ENCODE data around the gene AIPL1. TPM values are rescaled to one million over a fixed set of nuclear protein-coding genes. Genes with fewer than 3 reads are reported as not detected.

Gene AIPL1
- total and polyA plus RNA-seq, 2 experiments from 2014 or later = 0.17 to 0.24 TPM

DNA sequence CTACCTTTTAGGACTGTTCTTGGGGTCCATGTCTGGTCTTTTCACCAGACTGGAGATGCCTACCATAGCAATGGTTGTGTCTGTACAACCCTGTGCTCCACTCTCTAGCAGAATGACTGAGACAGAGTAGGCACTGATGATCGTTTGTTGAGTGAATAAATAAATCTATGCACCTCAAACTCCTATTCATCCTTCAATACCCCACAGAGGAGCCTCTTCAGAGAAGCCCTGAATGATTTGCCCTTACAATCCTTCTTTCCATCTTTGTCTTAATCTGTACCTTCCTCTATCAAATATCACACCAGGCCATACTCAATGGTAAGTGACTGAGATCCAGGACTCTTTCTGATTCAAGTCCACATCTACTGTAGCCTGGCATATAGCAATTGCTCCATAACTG is 32.6 kb upstream of the AIPL1 start (continued):
- TF ChIP-seq, protein P1, sequence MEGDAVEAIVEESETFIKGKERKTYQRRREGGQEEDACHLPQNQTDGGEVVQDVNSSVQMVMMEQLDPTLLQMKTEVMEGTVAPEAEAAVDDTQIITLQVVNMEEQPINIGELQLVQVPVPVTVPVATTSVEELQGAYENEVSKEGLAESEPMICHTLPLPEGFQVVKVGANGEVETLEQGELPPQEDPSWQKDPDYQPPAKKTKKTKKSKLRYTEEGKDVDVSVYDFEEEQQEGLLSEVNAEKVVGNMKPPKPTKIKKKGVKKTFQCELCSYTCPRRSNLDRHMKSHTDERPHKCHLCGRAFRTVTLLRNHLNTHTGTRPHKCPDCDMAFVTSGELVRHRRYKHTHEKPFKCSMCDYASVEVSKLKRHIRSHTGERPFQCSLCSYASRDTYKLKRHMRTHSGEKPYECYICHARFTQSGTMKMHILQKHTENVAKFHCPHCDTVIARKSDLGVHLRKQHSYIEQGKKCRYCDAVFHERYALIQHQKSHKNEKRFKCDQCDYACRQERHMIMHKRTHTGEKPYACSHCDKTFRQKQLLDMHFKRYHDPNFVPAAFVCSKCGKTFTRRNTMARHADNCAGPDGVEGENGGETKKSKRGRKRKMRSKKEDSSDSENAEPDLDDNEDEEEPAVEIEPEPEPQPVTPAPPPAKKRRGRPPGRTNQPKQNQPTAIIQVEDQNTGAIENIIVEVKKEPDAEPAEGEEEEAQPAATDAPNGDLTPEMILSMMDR (conservative IDR thresholded peaks at IDR 0.05; ENCODE audit: low read depth in 2 of 2) = no peak
- TF ChIP-seq ZNF114 (CRISPR knock-in tag; IDR thresholded peaks at IDR 0.05) (no peak), EZH2phosphoT487 (IDR thresholded peaks at IDR 0.05; ENCODE audit: unreplicated experiment) (no peak), NANOG (IDR thresholded peaks at IDR 0.05; ENCODE audit: borderline replicate concordance) (no peak), EZH2 (IDR thresholded peaks at IDR 0.05; ENCODE audit: low read depth, unreplicated experiment) (no peak)
- TF ChIP-seq, protein P2, sequence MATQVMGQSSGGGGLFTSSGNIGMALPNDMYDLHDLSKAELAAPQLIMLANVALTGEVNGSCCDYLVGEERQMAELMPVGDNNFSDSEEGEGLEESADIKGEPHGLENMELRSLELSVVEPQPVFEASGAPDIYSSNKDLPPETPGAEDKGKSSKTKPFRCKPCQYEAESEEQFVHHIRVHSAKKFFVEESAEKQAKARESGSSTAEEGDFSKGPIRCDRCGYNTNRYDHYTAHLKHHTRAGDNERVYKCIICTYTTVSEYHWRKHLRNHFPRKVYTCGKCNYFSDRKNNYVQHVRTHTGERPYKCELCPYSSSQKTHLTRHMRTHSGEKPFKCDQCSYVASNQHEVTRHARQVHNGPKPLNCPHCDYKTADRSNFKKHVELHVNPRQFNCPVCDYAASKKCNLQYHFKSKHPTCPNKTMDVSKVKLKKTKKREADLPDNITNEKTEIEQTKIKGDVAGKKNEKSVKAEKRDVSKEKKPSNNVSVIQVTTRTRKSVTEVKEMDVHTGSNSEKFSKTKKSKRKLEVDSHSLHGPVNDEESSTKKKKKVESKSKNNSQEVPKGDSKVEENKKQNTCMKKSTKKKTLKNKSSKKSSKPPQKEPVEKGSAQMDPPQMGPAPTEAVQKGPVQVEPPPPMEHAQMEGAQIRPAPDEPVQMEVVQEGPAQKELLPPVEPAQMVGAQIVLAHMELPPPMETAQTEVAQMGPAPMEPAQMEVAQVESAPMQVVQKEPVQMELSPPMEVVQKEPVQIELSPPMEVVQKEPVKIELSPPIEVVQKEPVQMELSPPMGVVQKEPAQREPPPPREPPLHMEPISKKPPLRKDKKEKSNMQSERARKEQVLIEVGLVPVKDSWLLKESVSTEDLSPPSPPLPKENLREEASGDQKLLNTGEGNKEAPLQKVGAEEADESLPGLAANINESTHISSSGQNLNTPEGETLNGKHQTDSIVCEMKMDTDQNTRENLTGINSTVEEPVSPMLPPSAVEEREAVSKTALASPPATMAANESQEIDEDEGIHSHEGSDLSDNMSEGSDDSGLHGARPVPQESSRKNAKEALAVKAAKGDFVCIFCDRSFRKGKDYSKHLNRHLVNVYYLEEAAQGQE (IDR thresholded peaks at IDR 0.05; ENCODE audit: unreplicated experiment) = no peak

DNA sequence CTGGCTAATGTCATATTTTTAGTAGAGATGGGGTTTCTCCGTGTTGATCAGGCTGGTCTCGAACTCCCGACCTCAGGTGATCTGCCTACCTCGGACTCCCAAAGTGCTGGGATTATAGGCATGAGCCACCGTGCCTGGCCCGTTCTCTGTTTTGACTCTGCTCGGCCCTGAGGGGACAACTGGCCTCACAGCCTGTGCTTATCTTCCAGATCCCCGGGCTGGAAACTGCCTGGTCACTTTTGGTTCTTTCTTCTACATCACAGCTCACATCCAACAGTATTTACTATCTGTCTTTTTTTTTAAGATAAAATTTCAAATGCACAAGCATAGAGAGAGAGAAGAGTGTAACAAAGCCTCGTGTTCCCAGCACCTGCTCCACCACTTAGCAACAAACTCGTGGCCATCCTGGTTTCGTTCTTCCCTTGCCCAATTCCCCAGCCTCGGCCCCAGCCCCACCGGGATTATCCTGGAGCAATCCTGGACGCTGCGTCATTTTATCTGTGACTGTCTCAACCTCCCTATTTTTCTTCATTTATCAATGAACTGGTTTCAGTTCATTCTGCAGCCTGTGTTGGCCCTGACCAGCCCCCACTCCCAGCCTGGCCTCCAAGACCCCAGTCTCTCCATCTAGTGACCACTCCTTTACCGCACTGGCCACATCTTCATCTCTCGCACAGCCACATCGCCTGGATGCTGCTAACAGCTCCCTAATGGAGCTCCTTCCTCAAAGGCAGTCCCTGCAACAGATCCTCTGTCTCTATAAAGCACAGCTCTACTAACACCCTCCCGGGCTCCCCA is 30.5 kb upstream of the AIPL1 start:
- Histone ChIP-seq H2AFZ (no peak overlapping the region), H3K27me3 (ENCODE audit: insufficient read depth) (no peaks in the 10 kb centered on the region), H3K4me3 (no peak overlapping the region), H3F3A (replicated peaks; ENCODE audit: low read depth) (no peaks in the 10 kb centered on the region), H3K4me1 (ENCODE audit: insufficient read depth) (peaks cover 16% of the 10 kb centered on the region), H3K4me2 (no peak overlapping the region), H3K27ac (ENCODE audit: low read depth) (no peak overlapping the region), H3K79me2 (replicated peaks; ENCODE audit: insufficient read depth) (no peaks in the 10 kb centered on the region), H3K9me2 (ENCODE audit: insufficient read depth) (no peaks in the 10 kb centered on the region), H4K20me1 (replicated peaks; ENCODE audit: insufficient read depth) (no peaks in the 10 kb centered on the region), H3K36me3 (ENCODE audit: insufficient read depth) (no peaks in the 10 kb centered on the region)
- H3K27me3 Mint-ChIP-seq (ENCODE audit: insufficient read depth, low read depth, poor library complexity) = peaks cover 11% of the 10 kb centered on the region
- H3K4me3 Mint-ChIP-seq = no peak overlapping the region
- no peaks in the 10 kb centered on the region for H3K36me3 Mint-ChIP-seq (ENCODE audit: low read depth)
- no peak overlapping the region for H3K27ac Mint-ChIP-seq
- no peak for DNase-seq (ENCODE audit: low spot score)
- no peaks in the 10 kb centered on the region; the same call in 1 of the 3 replicates for H3K9me3 Mint-ChIP-seq
- no peak for ATAC-seq
- peaks cover 28% of the 10 kb centered on the region for H3K4me1 Mint-ChIP-seq
- TF ChIP-seq NANOG (IDR thresholded peaks at IDR 0.05; ENCODE audit: borderline replicate concordance) (no peak), POLR2AphosphoS5 (IDR thresholded peaks at IDR 0.05; ENCODE audit: low read depth) (no peak), ZNF331 (CRISPR knock-in tag; IDR thresholded peaks at IDR 0.05; ENCODE audit: low read depth) (no peak), JUNB (IDR thresholded peaks at IDR 0.05; ENCODE audit: unreplicated experiment) (no peak), CREB1 (CRISPR knock-in tag; IDR thresholded peaks at IDR 0.05; ENCODE audit: low read depth) (no peak), ZNF114 (CRISPR knock-in tag; IDR thresholded peaks at IDR 0.05) (no peak), EZH2 (IDR thresholded peaks at IDR 0.05; ENCODE audit: low read depth, unreplicated experiment) (no peak), EZH2phosphoT487 (IDR thresholded peaks at IDR 0.05; ENCODE audit: unreplicated experiment) (no peak)
- TF ChIP-seq, protein P1 (conservative IDR thresholded peaks at IDR 0.05; ENCODE audit: low read depth in 2 of 2) = no peak
- TF ChIP-seq, protein P3, sequence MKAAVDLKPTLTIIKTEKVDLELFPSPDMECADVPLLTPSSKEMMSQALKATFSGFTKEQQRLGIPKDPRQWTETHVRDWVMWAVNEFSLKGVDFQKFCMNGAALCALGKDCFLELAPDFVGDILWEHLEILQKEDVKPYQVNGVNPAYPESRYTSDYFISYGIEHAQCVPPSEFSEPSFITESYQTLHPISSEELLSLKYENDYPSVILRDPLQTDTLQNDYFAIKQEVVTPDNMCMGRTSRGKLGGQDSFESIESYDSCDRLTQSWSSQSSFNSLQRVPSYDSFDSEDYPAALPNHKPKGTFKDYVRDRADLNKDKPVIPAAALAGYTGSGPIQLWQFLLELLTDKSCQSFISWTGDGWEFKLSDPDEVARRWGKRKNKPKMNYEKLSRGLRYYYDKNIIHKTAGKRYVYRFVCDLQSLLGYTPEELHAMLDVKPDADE (IDR thresholded peaks at IDR 0.05) = no peak
- TF ChIP-seq, protein P2 (IDR thresholded peaks at IDR 0.05; ENCODE audit: unreplicated experiment) = no peak
